ENCODE results near the gene RPS6KL1. TPM values are rescaled to one million over a fixed set of nuclear protein-coding genes. Genes with fewer than 3 reads are reported as not detected.

The RPS6KL1 gene
- total and polyA plus RNA-seq, 4 donors, result 1.1 to 5.9 (median 3.8) TPM

DNA sequence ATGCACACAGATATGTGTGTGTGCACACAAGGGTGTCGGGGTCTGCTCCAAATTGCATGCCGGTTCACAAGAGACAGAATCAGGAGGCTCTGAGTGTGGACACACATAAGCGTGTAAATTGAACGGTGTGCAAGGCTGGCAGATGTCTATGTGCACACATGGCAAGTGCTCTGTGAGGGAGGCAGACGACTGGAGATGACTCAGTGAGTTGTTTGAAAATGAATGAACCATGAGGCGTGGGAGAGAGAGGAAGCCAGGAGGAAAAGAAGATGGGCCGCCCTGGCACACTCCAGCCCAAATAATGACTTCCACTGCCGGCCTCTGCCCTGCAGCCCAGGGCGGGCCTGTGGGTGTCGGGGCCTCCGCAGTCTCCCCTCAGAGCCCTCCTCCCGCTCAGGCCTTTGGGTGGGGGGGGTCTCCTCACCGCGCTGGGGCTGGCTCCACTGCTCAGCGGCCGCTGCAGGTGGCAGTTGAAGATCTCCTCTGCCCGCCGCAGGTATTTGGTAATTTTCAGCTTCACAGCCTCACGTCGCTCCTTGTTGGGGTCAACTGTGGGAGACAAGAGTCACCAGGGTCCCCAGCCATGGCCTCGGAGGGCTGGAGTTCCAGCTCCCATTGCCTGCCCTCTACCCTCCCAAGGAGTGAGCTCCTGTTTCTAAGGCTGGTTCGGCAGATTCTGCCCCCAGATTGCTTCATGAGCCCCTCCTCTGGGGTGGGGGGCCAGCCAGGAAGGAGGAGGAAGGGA, 3.5 kb downstream of the RPS6KL1 start:
- 91% methylated on average over 22 of the region's 22 CpGs for WGBS
- no peak overlapping the region for H3K9ac ChIP-seq (ENCODE audit: low read depth in 1 of 2, low read length in 2 of 2)
- H3K4me3 ChIP-seq (ENCODE audit: low read depth in 1 of 3, low read length in 3 of 3), result no peak overlapping the region

DNA sequence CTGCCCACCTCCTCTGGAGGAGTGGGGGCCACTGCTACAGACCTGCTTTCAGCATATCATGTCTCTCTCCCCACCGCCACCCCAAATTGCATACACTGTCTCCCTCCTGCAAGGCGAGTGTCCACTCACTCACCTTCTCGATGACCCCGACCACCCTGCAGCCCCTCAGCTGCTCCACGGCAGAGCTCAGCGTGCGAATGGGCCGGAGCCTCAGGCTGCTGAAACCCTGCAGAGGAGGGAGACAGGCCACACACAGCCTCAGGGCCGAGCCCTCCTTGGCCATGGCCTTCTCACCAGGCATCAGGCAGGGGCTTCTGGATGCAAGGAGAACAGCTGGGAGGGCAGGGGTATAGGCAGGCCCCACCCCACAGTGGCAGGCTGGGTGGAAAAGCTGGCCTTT, 4.7 kb downstream of the RPS6KL1 start:
- no peak overlapping the region for H3K9ac ChIP-seq (ENCODE audit: low read depth in 1 of 2, low read length in 2 of 2)
- no peaks in the 10 kb centered on the region for H3K36me3 ChIP-seq (ENCODE audit: control insufficient read depth in 4 of 4, insufficient read depth in 3 of 4, low read depth in 1 of 4, low read length in 3 of 4)
- no peak overlapping the region for H3K27ac ChIP-seq (ENCODE audit: low read depth in 1 of 2, low read length in 2 of 2)
- H3K9me3 ChIP-seq (ENCODE audit: control insufficient read depth in 4 of 4, low read length in 3 of 4), result no peaks in the 10 kb centered on the region
- no peaks in the 10 kb centered on the region for H3K27me3 ChIP-seq (ENCODE audit: control insufficient read depth in 4 of 4, insufficient read depth in 4 of 4, low read length in 3 of 4)
- no peak overlapping the region for H3K4me3 ChIP-seq (ENCODE audit: low read depth in 1 of 3, low read length in 3 of 3)
- peaks cover 0 to 14% (median 4%) of the 10 kb centered on the region in 4 donors for H3K4me1 ChIP-seq (ENCODE audit: control insufficient read depth in 4 of 4, insufficient read depth in 4 of 4, low read length in 3 of 4)
- DNase-seq (ENCODE audit: low spot score), result no peak
- 95% methylated on average over 9 of the region's 9 CpGs for WGBS
- TF ChIP-seq HNF4A (conservative IDR thresholded peaks at IDR 0.05) (no peak), YY1 (IDR thresholded peaks at IDR 0.05) (no peak), TAF1 (conservative IDR thresholded peaks at IDR 0.05) (no peak), SP1 (IDR thresholded peaks at IDR 0.05) (no peak), RXRA (IDR thresholded peaks at IDR 0.05) (no peak), JUND (IDR thresholded peaks at IDR 0.05) (no peak), EGR1 (IDR thresholded peaks at IDR 0.05; ENCODE audit: low read depth in 2 of 2) (no peak), FOXA1 (IDR thresholded peaks at IDR 0.05) (no peak)
- TF ChIP-seq, protein P1, sequence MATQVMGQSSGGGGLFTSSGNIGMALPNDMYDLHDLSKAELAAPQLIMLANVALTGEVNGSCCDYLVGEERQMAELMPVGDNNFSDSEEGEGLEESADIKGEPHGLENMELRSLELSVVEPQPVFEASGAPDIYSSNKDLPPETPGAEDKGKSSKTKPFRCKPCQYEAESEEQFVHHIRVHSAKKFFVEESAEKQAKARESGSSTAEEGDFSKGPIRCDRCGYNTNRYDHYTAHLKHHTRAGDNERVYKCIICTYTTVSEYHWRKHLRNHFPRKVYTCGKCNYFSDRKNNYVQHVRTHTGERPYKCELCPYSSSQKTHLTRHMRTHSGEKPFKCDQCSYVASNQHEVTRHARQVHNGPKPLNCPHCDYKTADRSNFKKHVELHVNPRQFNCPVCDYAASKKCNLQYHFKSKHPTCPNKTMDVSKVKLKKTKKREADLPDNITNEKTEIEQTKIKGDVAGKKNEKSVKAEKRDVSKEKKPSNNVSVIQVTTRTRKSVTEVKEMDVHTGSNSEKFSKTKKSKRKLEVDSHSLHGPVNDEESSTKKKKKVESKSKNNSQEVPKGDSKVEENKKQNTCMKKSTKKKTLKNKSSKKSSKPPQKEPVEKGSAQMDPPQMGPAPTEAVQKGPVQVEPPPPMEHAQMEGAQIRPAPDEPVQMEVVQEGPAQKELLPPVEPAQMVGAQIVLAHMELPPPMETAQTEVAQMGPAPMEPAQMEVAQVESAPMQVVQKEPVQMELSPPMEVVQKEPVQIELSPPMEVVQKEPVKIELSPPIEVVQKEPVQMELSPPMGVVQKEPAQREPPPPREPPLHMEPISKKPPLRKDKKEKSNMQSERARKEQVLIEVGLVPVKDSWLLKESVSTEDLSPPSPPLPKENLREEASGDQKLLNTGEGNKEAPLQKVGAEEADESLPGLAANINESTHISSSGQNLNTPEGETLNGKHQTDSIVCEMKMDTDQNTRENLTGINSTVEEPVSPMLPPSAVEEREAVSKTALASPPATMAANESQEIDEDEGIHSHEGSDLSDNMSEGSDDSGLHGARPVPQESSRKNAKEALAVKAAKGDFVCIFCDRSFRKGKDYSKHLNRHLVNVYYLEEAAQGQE (IDR thresholded peaks at IDR 0.05), result no peak
- TF ChIP-seq, protein P2, sequence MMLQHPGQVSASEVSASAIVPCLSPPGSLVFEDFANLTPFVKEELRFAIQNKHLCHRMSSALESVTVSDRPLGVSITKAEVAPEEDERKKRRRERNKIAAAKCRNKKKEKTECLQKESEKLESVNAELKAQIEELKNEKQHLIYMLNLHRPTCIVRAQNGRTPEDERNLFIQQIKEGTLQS (IDR thresholded peaks at IDR 0.05), result no peak
- TF ChIP-seq, protein P3, sequence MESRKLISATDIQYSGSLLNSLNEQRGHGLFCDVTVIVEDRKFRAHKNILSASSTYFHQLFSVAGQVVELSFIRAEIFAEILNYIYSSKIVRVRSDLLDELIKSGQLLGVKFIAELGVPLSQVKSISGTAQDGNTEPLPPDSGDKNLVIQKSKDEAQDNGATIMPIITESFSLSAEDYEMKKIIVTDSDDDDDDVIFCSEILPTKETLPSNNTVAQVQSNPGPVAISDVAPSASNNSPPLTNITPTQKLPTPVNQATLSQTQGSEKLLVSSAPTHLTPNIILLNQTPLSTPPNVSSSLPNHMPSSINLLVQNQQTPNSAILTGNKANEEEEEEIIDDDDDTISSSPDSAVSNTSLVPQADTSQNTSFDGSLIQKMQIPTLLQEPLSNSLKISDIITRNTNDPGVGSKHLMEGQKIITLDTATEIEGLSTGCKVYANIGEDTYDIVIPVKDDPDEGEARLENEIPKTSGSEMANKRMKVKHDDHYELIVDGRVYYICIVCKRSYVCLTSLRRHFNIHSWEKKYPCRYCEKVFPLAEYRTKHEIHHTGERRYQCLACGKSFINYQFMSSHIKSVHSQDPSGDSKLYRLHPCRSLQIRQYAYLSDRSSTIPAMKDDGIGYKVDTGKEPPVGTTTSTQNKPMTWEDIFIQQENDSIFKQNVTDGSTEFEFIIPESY (IDR thresholded peaks at IDR 0.05), result no peak
- TF ChIP-seq, protein P4, sequence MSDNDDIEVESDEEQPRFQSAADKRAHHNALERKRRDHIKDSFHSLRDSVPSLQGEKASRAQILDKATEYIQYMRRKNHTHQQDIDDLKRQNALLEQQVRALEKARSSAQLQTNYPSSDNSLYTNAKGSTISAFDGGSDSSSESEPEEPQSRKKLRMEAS (IDR thresholded peaks at IDR 0.05), result no peak

More for the DNA sequence above, 3.5 kb downstream of the RPS6KL1 start:
- DNase-seq (ENCODE audit: low spot score), result no peak
- no peaks in the 10 kb centered on the region for H3K9me3 ChIP-seq (ENCODE audit: control insufficient read depth in 4 of 4, low read length in 3 of 4)
- H3K4me1 ChIP-seq (ENCODE audit: control insufficient read depth in 4 of 4, insufficient read depth in 4 of 4, low read length in 3 of 4), result peaks cover 0 to 13% (median 3%) of the 10 kb centered on the region in 4 donors
- H3K27me3 ChIP-seq (ENCODE audit: control insufficient read depth in 4 of 4, insufficient read depth in 4 of 4, low read length in 3 of 4), result peaks cover 0 to 2% (median 0%) of the 10 kb centered on the region in 4 donors
- H3K27ac ChIP-seq (ENCODE audit: low read depth in 1 of 2, low read length in 2 of 2), result no peak overlapping the region
- H3K36me3 ChIP-seq (ENCODE audit: control insufficient read depth in 4 of 4, insufficient read depth in 3 of 4, low read depth in 1 of 4, low read length in 3 of 4), result no peaks in the 10 kb centered on the region
- TF ChIP-seq GABPA (IDR thresholded peaks at IDR 0.05 in 1 of 2, conservative IDR thresholded peaks at IDR 0.05 in 1 of 2) (no peak), TAF1 (conservative IDR thresholded peaks at IDR 0.05) (no peak), EGR1 (IDR thresholded peaks at IDR 0.05; ENCODE audit: low read depth in 2 of 2) (no peak), NR2F2 (IDR thresholded peaks at IDR 0.05) (no peak), JUND (IDR thresholded peaks at IDR 0.05) (no peak), FOXA1 (IDR thresholded peaks at IDR 0.05) (no peak), RXRA (IDR thresholded peaks at IDR 0.05) (no peak), YY1 (IDR thresholded peaks at IDR 0.05) (no peak), RAD21 (IDR thresholded peaks at IDR 0.05) (no peak)
- TF ChIP-seq, protein P2 (IDR thresholded peaks at IDR 0.05), result no peak
- TF ChIP-seq, protein P1 (IDR thresholded peaks at IDR 0.05), result no peak
- TF ChIP-seq, protein P3 (IDR thresholded peaks at IDR 0.05), result no peak
